WERI-Rb-1 (cell line): ENCODE results near the gene IRF3.

Experiments
- DNase-seq: peaks from one replicate; pipeline ENCODE4 v3.0.0-alpha.2; 2020
- H3K27ac ChIP-seq: fragments of 250-450 bp; sonication (Bioruptor Pico); 2 replicates; pipeline ENCODE4 v1.5.1; 2020; ENCODE audit warnings: mild to moderate bottlenecking, moderate library complexity
- H3K27me3 ChIP-seq: fragments of 250-450 bp; sonication (Bioruptor Pico); 2 replicates; pipeline ENCODE4 v1.5.1; 2021; ENCODE audit warnings: mild to moderate bottlenecking, low read depth, moderate library complexity; ENCODE audit not compliant: insufficient read depth, severe bottlenecking
- H3K36me3 ChIP-seq: fragments of 250-450 bp; sonication (Bioruptor Pico); 2 replicates; pipeline ENCODE4 v1.5.1; 2020; ENCODE audit warnings: mild to moderate bottlenecking, moderate library complexity
- H3K4me3 ChIP-seq: 2 replicates; pipeline ENCODE4 v1.5.1; 2011; ENCODE audit warnings: low read depth, mild to moderate bottlenecking, control low read depth, low read length
- H3K9me3 ChIP-seq: fragments of 250-450 bp; sonication (Bioruptor Pico); 2 replicates; pipeline ENCODE4 v1.5.1; 2021; ENCODE audit warnings: mild to moderate bottlenecking, moderate library complexity; ENCODE audit not compliant: severe bottlenecking
- TF ChIP-seq, protein P1 (sequence below): IDR thresholded peaks from 2 replicates; pipeline ENCODE4 v1.5.1; 2011; ENCODE audit warnings: low read depth, mild to moderate bottlenecking, control low read depth, inconsistent platforms, low read length

Gene IRF3

DNA sequence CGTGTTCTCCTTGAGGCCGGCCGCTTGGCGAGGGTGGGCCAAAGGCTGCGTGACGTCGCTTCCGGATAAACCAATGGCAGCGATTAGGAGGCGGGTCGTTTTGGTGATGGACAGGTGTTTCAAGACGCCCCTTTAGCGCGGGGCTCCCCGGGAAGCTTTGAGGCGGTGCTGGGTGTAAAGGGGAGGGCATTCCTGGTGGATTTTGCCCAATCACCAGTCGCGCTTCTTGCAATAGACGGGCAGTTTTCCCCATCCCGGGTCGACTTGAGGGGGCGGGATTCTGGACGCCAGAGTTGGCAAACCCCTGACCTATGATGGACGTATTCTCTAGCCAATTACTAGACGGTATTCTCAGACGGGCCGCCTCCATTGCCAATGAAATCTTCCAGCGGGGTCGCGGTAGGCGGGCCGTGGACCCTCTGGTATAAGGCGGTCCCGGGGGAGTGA is 11.2 kb upstream of the IRF3 start:
- no peaks in the 10 kb centered on the region for H3K9me3 ChIP-seq
- H3K27ac ChIP-seq: peak overlapping the region; percentile 99
- peak overlapping the region; percentile 99 for H3K4me3 ChIP-seq
- DNase-seq: peak; percentile 99
- H3K36me3 ChIP-seq: peaks cover 25% of the 10 kb centered on the region
- TF ChIP-seq, protein P1, sequence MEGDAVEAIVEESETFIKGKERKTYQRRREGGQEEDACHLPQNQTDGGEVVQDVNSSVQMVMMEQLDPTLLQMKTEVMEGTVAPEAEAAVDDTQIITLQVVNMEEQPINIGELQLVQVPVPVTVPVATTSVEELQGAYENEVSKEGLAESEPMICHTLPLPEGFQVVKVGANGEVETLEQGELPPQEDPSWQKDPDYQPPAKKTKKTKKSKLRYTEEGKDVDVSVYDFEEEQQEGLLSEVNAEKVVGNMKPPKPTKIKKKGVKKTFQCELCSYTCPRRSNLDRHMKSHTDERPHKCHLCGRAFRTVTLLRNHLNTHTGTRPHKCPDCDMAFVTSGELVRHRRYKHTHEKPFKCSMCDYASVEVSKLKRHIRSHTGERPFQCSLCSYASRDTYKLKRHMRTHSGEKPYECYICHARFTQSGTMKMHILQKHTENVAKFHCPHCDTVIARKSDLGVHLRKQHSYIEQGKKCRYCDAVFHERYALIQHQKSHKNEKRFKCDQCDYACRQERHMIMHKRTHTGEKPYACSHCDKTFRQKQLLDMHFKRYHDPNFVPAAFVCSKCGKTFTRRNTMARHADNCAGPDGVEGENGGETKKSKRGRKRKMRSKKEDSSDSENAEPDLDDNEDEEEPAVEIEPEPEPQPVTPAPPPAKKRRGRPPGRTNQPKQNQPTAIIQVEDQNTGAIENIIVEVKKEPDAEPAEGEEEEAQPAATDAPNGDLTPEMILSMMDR: no peak
- no peaks in the 10 kb centered on the region for H3K27me3 ChIP-seq

DNA sequence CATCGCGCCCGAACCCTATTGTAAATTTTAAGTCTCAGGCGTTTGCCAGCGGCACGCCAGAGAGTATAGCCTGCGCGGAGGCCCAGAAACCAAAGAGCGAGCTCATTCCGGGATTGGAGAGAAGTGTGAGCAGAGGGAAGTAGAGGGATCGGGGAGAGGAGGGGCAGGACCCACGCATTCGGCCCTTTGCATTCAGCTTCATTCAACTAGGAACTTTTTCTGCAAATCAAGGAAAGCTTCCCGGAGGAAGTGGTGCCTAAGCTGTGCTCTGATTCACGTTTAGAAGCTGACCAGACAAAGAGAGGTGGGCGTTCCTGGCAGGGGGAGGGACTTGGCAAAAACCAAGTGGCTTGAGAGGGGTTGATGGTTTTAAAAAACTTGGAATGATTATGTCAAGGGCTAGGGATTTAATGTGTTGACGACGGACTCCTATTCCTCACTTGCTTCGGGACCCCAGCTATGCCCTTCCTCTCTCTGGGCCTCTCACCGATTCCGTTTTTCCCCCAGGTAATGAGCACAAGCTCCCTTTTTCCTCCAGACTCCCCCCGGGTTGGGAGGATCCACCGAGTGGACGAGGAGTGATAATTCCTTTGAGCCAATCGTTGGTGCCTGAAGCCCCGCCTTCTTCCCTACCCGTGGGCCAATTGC is 10.6 kb upstream of the IRF3 start:
- Histone ChIP-seq H3K27me3 (no peaks in the 10 kb centered on the region), H3K9me3 (no peaks in the 10 kb centered on the region), H3K36me3 (peaks cover 20% of the 10 kb centered on the region), H3K27ac (peak overlapping the region; percentile 99), H3K4me3 (peak overlapping the region; percentile 46)
- TF ChIP-seq, protein P1: no peak
- no peak for DNase-seq

DNA sequence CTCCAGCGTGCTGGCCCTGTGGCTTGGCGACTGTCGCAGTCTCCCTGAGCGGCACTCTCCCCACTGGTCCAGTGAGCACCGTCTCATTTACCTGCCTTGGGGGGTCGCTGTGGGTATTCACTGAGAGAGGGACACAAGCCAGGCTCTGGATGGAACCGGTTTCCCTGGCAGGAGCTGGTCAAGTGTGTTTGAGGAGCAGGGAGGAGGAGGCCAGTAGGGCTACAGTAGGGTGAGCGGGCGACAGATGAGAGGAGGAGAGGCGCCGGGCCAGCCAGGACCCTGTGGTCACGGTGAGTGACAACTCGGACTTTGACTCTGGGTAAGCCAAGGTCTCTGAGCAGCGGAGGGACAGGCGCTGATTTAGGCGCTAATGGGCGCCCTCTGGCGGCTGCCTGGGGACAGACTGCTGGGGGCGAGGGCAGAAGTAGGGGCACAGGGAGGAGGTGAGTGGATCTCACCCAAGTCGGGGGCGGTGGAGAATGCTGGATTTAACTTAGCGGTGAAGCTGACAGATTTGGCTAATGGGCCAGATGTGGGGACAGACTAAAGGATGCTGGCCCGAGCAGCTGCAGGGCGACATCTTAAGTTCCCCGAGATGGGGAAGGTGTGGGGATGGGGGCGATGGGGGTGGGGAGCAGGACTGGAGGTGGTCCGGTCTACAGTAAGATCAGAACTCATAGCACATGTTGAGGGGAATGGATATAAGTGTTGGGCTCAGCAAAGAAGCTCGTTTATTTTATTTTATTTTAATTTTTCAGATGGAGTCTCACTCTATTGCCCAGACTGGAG is 6.7 kb upstream of the IRF3 start:
- Histone ChIP-seq H3K9me3 (no peaks in the 10 kb centered on the region), H3K27me3 (no peaks in the 10 kb centered on the region), H3K4me3 (peak overlapping the region; percentile 36), H3K27ac (peak overlapping the region; percentile 82), H3K36me3 (peaks cover 3% of the 10 kb centered on the region)
- peak; percentile 90 for DNase-seq
- TF ChIP-seq, protein P1: peak; percentile 89

DNA sequence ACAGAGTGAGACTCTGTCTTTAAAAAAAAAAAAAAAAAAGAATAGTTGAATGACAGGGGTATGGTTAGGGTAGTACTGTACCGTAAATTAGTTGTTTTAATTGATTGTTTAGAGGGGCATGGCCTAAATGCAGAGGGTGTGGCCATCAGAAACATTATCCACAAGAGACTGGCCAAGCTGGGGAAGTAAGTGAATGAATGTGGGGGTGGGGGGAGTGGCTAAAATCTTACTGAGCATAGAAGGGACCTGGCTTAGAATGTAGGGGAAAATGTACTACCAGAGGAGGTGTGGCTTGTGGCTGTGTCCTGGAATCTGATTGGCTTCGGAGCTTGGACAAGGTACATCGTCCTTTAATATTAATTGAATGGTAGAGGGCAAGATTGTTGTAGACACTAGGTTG is 3.9 kb upstream of the IRF3 start:
- H3K27me3 ChIP-seq: no peaks in the 10 kb centered on the region
- TF ChIP-seq, protein P1: no peak
- H3K4me3 ChIP-seq: no peak overlapping the region
- H3K27ac ChIP-seq: no peak overlapping the region
- H3K9me3 ChIP-seq: no peaks in the 10 kb centered on the region
- no peaks in the 10 kb centered on the region for H3K36me3 ChIP-seq
- DNase-seq: no peak

DNA sequence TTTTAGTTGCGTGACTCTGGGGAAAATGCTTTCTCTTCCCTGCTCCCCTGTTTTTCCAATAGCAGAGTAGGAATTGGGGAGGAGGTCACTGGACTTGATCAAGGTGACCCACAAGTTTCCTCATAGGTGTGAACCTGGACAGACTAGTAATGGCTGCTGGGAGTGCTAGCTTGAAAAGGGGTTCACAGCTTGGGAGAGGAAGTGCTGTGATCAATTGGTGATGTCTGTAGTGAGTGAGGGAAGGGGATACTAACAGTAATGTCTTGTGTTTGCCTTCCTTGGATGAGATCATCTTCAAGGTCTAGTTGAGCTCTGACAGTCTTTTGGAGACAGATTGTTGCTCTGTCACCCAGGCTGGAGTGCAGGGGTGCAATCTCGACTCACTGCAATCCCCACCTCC is 1.8 kb upstream of the IRF3 start:
- Histone ChIP-seq H3K4me3 (no peak overlapping the region), H3K36me3 (peaks cover 6% of the 10 kb centered on the region), H3K9me3 (no peaks in the 10 kb centered on the region), H3K27me3 (no peaks in the 10 kb centered on the region), H3K27ac (no peak overlapping the region)
- no peak for DNase-seq
- TF ChIP-seq, protein P1: no peak

DNA sequence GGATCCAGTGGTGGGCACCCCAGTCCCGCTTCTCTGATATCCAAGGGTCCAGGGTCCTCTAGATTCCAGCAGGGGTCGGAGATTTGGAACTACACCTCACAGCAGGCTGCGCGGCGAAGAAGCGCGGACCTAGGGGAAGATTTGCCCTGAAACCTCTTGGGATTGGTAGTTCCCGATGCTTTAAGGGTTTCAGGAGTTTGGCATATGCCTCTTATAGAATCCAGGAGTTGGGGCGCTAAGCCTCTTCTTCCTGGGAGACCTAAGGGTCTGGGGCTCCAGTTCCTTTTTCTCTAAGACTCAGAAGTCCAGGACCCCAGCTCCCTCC is 425 bp upstream of the IRF3 start:
- TF ChIP-seq, protein P1: no peak
- no peak overlapping the region for H3K27ac ChIP-seq
- H3K4me3 ChIP-seq: peak overlapping the region; percentile 75
- H3K9me3 ChIP-seq: no peaks in the 10 kb centered on the region
- no peaks in the 10 kb centered on the region for H3K27me3 ChIP-seq
- H3K36me3 ChIP-seq: peaks cover 20% of the 10 kb centered on the region
- DNase-seq: no peak
